ENCODE measurements around the gene MACROH2A2.

DNA sequence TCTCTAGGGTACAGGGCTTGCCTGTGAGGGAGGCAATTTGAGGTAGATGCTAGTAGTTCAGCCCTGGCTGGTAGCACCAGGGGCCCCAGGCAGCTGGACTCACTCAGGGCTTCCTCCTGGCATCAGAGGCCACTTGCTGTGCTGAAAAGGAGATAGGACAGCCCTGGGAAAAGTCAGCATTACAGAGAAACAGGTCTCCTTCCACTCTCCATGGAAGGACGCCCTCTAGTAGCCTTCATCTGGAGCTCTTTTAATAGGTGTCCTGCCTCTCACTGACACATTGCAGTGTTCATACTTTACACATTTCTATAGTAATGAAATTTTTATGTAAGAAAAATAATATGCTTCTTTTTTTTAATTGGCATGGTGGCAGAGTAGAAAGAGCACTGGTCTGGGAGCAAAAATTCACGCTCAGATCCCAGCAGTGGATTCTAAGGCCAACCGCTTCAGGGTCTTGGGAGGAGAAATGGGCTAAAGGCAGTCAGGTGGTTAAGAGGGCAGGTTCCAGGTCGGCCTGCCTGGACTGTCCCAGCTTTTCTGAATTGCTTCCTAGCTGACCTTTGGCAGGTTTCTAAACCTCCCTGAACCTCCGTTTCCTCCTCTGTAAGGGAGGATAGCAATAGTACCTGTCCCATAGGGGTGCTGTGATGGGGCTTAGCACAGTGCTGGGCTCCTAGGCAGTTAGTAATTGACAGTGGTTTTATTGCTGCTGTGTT, 44.2 kb downstream of the MACROH2A2 start:
- TF ChIP-seq POLR2A (IDR thresholded peaks at IDR 0.05) = no peak
- TF ChIP-seq, protein P1, sequence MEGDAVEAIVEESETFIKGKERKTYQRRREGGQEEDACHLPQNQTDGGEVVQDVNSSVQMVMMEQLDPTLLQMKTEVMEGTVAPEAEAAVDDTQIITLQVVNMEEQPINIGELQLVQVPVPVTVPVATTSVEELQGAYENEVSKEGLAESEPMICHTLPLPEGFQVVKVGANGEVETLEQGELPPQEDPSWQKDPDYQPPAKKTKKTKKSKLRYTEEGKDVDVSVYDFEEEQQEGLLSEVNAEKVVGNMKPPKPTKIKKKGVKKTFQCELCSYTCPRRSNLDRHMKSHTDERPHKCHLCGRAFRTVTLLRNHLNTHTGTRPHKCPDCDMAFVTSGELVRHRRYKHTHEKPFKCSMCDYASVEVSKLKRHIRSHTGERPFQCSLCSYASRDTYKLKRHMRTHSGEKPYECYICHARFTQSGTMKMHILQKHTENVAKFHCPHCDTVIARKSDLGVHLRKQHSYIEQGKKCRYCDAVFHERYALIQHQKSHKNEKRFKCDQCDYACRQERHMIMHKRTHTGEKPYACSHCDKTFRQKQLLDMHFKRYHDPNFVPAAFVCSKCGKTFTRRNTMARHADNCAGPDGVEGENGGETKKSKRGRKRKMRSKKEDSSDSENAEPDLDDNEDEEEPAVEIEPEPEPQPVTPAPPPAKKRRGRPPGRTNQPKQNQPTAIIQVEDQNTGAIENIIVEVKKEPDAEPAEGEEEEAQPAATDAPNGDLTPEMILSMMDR (IDR thresholded peaks at IDR 0.05) = no peak
